GM12892 (cell line): ENCODE measurements around the gene GCLC.

Experiments
- POLR2A ChIP-seq: IDR thresholded peaks from 2 replicates; pipeline ENCODE4 v1.6.1; 2011; ENCODE audit warnings: low read depth, low read length, control low read depth
- POLR2AphosphoS5 ChIP-seq: IDR thresholded peaks from 2 replicates; pipeline ENCODE4 v1.6.1; 2011; ENCODE audit warnings: low read depth, low read length, control low read depth
- TAF1 ChIP-seq: IDR thresholded peaks from 2 replicates; pipeline ENCODE4 v1.6.1; 2011; ENCODE audit warnings: low read depth, mild to moderate bottlenecking, control low read depth, low read length, borderline replicate concordance

GRCh38 chr6:53456809-53457208 is 88.1 kb downstream of the GCLC start:
- TF ChIP-seq TAF1 (no peak), POLR2A (no peak), POLR2AphosphoS5 (no peak)
